CD4-positive, alpha-beta T cell treated with Interleukin-12 subunit alpha and Interleukin-12 subunit beta, for 1 hour (primary cell): ENCODE data around the gene KANSL1L.
"Not testable (repeated sequence)": the region's sequence is repeated elsewhere in the genome, so short reads cannot be mapped to it uniquely, and the experiment has no call there.

Experiments used
- DNase-seq: peaks from one replicate; pipeline ENCODE4 v3.0.0-alpha.2; 2020

KANSL1L gene

GRCh38 chr2:210177769-210178168, 6.6 kb upstream of the KANSL1L start:
- no peak for DNase-seq

GRCh38 chr2:210177115-210177514, 5.9 kb upstream of the KANSL1L start:
- DNase-seq = not testable (repeated sequence)

GRCh38 chr2:210174086-210174485, 2.9 kb upstream of the KANSL1L start:
- DNase-seq = no peak

- no peak for DNase-seq
Measured at GRCh38 chr2:210172219-210172575, 988 bp upstream of the KANSL1L start.

- DNase-seq = peak; percentile 96
Measured at GRCh38 chr2:210170446-210171303, 534 bp downstream of the KANSL1L start.

- DNase-seq = peak; percentile 2
Measured at GRCh38 chr2:210170196-210170445, 1.1 kb downstream of the KANSL1L start.

- DNase-seq = peak; percentile 5
Measured at GRCh38 chr2:210169516-210170195, 1.6 kb downstream of the KANSL1L start.

- DNase-seq = no peak
Measured at GRCh38 chr2:210167227-210167626, 4.0 kb downstream of the KANSL1L start.

- DNase-seq = no peak
Measured at GRCh38 chr2:210162466-210163124, 8.6 kb downstream of the KANSL1L start.

- DNase-seq = no peak
Measured at GRCh38 chr2:210159059-210159458, 12.2 kb downstream of the KANSL1L start.

- no peak for DNase-seq
Measured at GRCh38 chr2:210158236-210158635, 13.0 kb downstream of the KANSL1L start.

- DNase-seq = no peak
Measured at GRCh38 chr2:210157526-210157925, 13.7 kb downstream of the KANSL1L start.

- DNase-seq = no peak
Measured at GRCh38 chr2:210147614-210148013, 23.6 kb downstream of the KANSL1L start.

- no peak for DNase-seq
Measured at GRCh38 chr2:210132239-210132638, 39.0 kb downstream of the KANSL1L start.

GRCh38 chr2:210128961-210129360, 42.2 kb downstream of the KANSL1L start:
- DNase-seq = no peak

- no peak for DNase-seq
Measured at GRCh38 chr2:210113614-210114235, 57.5 kb downstream of the KANSL1L start.

- no peak for DNase-seq
Measured at GRCh38 chr2:210112871-210113270, 58.3 kb downstream of the KANSL1L start.

- DNase-seq = no peak
Measured at GRCh38 chr2:210099940-210100339, 71.3 kb downstream of the KANSL1L start.

- no peak for DNase-seq
Measured at GRCh38 chr2:210094787-210095186, 76.4 kb downstream of the KANSL1L start.

GRCh38 chr2:210092791-210093190, 78.4 kb downstream of the KANSL1L start:
- DNase-seq = no peak

GRCh38 chr2:210086930-210087329, 84.3 kb downstream of the KANSL1L start:
- no peak for DNase-seq

- DNase-seq = no peak
Measured at GRCh38 chr2:210086292-210086691, 84.9 kb downstream of the KANSL1L start.

- peak; percentile 7 for DNase-seq
Measured at GRCh38 chr2:210072922-210073509, 98.2 kb downstream of the KANSL1L start.
